ENCODE measurements around the gene ZCCHC13.
A peak's percentile ranks its signal among the peaks of the same experiment; 100 is the strongest.
"Not testable (repeated sequence)": the region's sequence is repeated elsewhere in the genome, so short reads cannot be mapped to it uniquely, and the experiment has no call there.

Gene ZCCHC13

GRCh38 chrX:74304016-74304415, at the start of gene ZCCHC13:
Gene ZCCHC13, plus strand, starts transcription at chrX:74304180. Its CDS starts 87 bp downstream, at chrX:74304267.
- DNase-seq (ENCODE audit: low read depth in 2 of 2) = no peak

GRCh38 chrX:74258111-74258510, 45.9 kb upstream of the ZCCHC13 start:
- not testable (repeated sequence) for DNase-seq (ENCODE audit: low read depth in 2 of 2)

- DNase-seq (ENCODE audit: low read depth in 2 of 2) = no peak
Observed at GRCh38 chrX:74259885-74260491, 44.0 kb upstream of the ZCCHC13 start.

- DNase-seq (ENCODE audit: low read depth in 2 of 2) = no peak
Observed at GRCh38 chrX:74262452-74263209, 41.3 kb upstream of the ZCCHC13 start.

- DNase-seq (ENCODE audit: low read depth in 2 of 2) = no peak
Observed at GRCh38 chrX:74270393-74270792, 33.6 kb upstream of the ZCCHC13 start.

- DNase-seq (ENCODE audit: low read depth in 2 of 2) = no peak
Observed at GRCh38 chrX:74272230-74272629, 31.8 kb upstream of the ZCCHC13 start.

- DNase-seq (ENCODE audit: low read depth in 2 of 2) = no peak
Observed at GRCh38 chrX:74274516-74274915, 29.5 kb upstream of the ZCCHC13 start.

- no peak for DNase-seq (ENCODE audit: low read depth in 2 of 2)
Observed at GRCh38 chrX:74277320-74277719, 26.7 kb upstream of the ZCCHC13 start.

GRCh38 chrX:74277846-74278245, 26.1 kb upstream of the ZCCHC13 start:
- no peak for DNase-seq (ENCODE audit: low read depth in 2 of 2)

GRCh38 chrX:74280759-74281158, 23.2 kb upstream of the ZCCHC13 start:
- DNase-seq (ENCODE audit: low read depth in 2 of 2) = no peak

- no peak for DNase-seq (ENCODE audit: low read depth in 2 of 2)
Observed at GRCh38 chrX:74284391-74284952, 19.5 kb upstream of the ZCCHC13 start.

- DNase-seq (ENCODE audit: low read depth in 2 of 2) = no peak
Observed at GRCh38 chrX:74286950-74287740, 16.8 kb upstream of the ZCCHC13 start.

- DNase-seq (ENCODE audit: low read depth in 2 of 2) = no peak
Observed at GRCh38 chrX:74291577-74291963, 12.4 kb upstream of the ZCCHC13 start.

GRCh38 chrX:74291964-74292807, 11.8 kb upstream of the ZCCHC13 start:
- DNase-seq (ENCODE audit: low read depth in 2 of 2) = peak; percentile 54 to 56

- DNase-seq (ENCODE audit: low read depth in 2 of 2) = no peak
Observed at GRCh38 chrX:74292808-74293123, 11.2 kb upstream of the ZCCHC13 start.

GRCh38 chrX:74293343-74293946, 10.5 kb upstream of the ZCCHC13 start:
- DNase-seq (ENCODE audit: low read depth in 2 of 2) = peak; percentile 28 to 32

- DNase-seq (ENCODE audit: low read depth in 2 of 2) = no peak
Observed at GRCh38 chrX:74295101-74295500, 8.9 kb upstream of the ZCCHC13 start.

GRCh38 chrX:74297766-74298165, 6.2 kb upstream of the ZCCHC13 start:
- DNase-seq (ENCODE audit: low read depth in 2 of 2) = no peak

- no peak for DNase-seq (ENCODE audit: low read depth in 2 of 2)
Observed at GRCh38 chrX:74300869-74301268, 3.1 kb upstream of the ZCCHC13 start.

- no peak for DNase-seq (ENCODE audit: low read depth in 2 of 2)
Observed at GRCh38 chrX:74318672-74319071, 14.7 kb downstream of the ZCCHC13 start.

GRCh38 chrX:74319321-74319720, 15.3 kb downstream of the ZCCHC13 start:
- not testable (repeated sequence) for DNase-seq (ENCODE audit: low read depth in 2 of 2)
